Spleen (tissue), 7 donors: ENCODE data around the gene CEP19.
A peak's percentile ranks its signal among the peaks of the same experiment; 100 is the strongest.

Experiments used
- POLR2A ChIP-seq, 3 donors: fragments of 450-650 bp; IDR thresholded peaks; one replicate each; pipeline ENCODE4 v1.5.1; 2017; ENCODE audit warnings: antibody characterized with exemption in 3 of 3, mild to moderate bottlenecking in 1 of 3
- POLR2AphosphoS5 ChIP-seq, 3 donors: sonication (generic); formaldehyde crosslinking; IDR thresholded peaks; one replicate each; pipeline ENCODE4 v1.5.1; 2017; ENCODE audit warnings: antibody characterized with exemption in 3 of 3
- TF ChIP-seq, protein P1 (sequence below), 11 experiments: fragments of 200-600 bp in 7 of 11; fragments of 450-650 bp in 4 of 11; sonication (generic) in 4 of 11; IDR thresholded peaks in 8 of 11; conservative IDR thresholded peaks in 3 of 11; 1 replicate in 7 of 11; 2 replicates in 4 of 11; pipeline versions ENCODE4 v1.4.0 to v1.8.0; 2016 to 2021; ENCODE audit warnings: antibody characterized with exemption in 11 of 11, inconsistent platforms in 4 of 11, mild to moderate bottlenecking in 1 of 11
- donor health status: DM: no; HTN: no; CAD: no; lungs with moderate emphysema.
- donor health status: DM: no; HTN: no; CAD: no.
- donor health status: DM: no; HTN: no; CAD: no.

DNA sequence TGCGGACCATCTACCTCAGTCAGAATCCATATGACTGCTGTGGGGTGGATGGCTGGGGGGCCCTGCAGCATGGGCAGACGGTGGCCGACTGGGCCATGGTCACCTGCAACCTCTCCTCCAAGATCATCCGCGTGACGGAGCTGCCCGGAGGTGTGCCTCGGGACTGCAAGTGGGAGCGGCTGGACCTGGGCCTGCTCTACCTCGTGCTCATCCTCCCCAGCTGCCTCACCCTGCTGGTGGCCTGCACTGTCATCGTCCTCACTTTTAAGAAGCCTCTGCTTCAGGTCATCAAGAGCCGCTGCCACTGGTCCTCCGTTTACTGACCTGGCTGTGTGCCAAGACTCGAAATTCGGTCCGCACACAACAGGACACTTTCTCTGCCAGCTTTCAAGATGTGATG, 50.6 kb downstream of the CEP19 start:
- TF ChIP-seq POLR2A (IDR thresholded peaks at IDR 0.05) (no peak), POLR2AphosphoS5 (IDR thresholded peaks at IDR 0.05) (peak in 1 of 3 donors; percentile 36)
- TF ChIP-seq, protein P1, sequence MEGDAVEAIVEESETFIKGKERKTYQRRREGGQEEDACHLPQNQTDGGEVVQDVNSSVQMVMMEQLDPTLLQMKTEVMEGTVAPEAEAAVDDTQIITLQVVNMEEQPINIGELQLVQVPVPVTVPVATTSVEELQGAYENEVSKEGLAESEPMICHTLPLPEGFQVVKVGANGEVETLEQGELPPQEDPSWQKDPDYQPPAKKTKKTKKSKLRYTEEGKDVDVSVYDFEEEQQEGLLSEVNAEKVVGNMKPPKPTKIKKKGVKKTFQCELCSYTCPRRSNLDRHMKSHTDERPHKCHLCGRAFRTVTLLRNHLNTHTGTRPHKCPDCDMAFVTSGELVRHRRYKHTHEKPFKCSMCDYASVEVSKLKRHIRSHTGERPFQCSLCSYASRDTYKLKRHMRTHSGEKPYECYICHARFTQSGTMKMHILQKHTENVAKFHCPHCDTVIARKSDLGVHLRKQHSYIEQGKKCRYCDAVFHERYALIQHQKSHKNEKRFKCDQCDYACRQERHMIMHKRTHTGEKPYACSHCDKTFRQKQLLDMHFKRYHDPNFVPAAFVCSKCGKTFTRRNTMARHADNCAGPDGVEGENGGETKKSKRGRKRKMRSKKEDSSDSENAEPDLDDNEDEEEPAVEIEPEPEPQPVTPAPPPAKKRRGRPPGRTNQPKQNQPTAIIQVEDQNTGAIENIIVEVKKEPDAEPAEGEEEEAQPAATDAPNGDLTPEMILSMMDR (IDR thresholded peaks at IDR 0.05 in 8 of 11, conservative IDR thresholded peaks at IDR 0.05 in 3 of 11) = no peak
